KOPT-K1 (cell line): ENCODE results near the gene PLOD1.

Source experiments
- H3K27ac ChIP-seq: fragments of 200-600 bp; sonication (generic); 2 replicates; pipeline ENCODE4 v1.5.1; 2016; ENCODE audit warnings: antibody characterized with exemption, mild to moderate bottlenecking, low read depth, low read length; ENCODE audit not compliant: poor library complexity, severe bottlenecking
- H3K36me3 ChIP-seq: fragments of 200-600 bp; sonication (generic); 2 replicates; pipeline ENCODE4 v1.5.1; 2017; ENCODE audit warnings: antibody characterized with exemption, mild to moderate bottlenecking, low read length, moderate library complexity; ENCODE audit not compliant: insufficient read depth
- H3K9me3 ChIP-seq: fragments of 200-600 bp; sonication (generic); 2 replicates; pipeline ENCODE4 v1.5.1; 2017; ENCODE audit warnings: antibody characterized with exemption, low read length, mild to moderate bottlenecking; ENCODE audit not compliant: insufficient read depth, poor library complexity, severe bottlenecking

Gene PLOD1

GRCh38 chr1:11970441-11971185, 36.1 kb downstream of the PLOD1 start:
- H3K36me3 ChIP-seq, result peaks cover 20% of the 10 kb centered on the region; the same call in 1 of the 2 replicates
- H3K27ac ChIP-seq, result no peak overlapping the region
- H3K9me3 ChIP-seq, result no peaks in the 10 kb centered on the region

GRCh38 chr1:11977625-11978024, 43.1 kb downstream of the PLOD1 start:
- peaks cover 25% of the 10 kb centered on the region for H3K36me3 ChIP-seq
- H3K27ac ChIP-seq, result no peak overlapping the region
- no peaks in the 10 kb centered on the region for H3K9me3 ChIP-seq

- Histone ChIP-seq H3K27ac (no peak overlapping the region), H3K36me3 (peaks cover 32% of the 10 kb centered on the region), H3K9me3 (no peaks in the 10 kb centered on the region)
Observed at GRCh38 chr1:11978301-11978700, 43.8 kb downstream of the PLOD1 start.

- Histone ChIP-seq H3K9me3 (no peaks in the 10 kb centered on the region), H3K36me3 (peaks cover 38% of the 10 kb centered on the region), H3K27ac (peak overlapping the region; percentile 73)
Observed at GRCh38 chr1:11979028-11979850, 44.7 kb downstream of the PLOD1 start.

- peaks cover 39% of the 10 kb centered on the region for H3K36me3 ChIP-seq
Observed at GRCh38 chr1:11979851-11980675, 45.5 kb downstream of the PLOD1 start, which contains the start of gene MFN2. Gene MFN2, plus strand, starts transcription at chr1:11980444. Its CDS starts 8,725 bp downstream, at chr1:11989169.

GRCh38 chr1:11980676-11980972, 46.1 kb downstream of the PLOD1 start:
- peaks cover 40% of the 10 kb centered on the region for H3K36me3 ChIP-seq
- H3K9me3 ChIP-seq, result no peaks in the 10 kb centered on the region

More at GRCh38 chr1:11979851-11980675, 45.5 kb downstream of the PLOD1 start, which contains the start of gene MFN2:
- Histone ChIP-seq H3K27ac (peak within 1 kb of the TSS; percentile 73), H3K9me3 (no peaks in the 10 kb centered on the region)

GRCh38 chr1:11981378-11982009, 47.0 kb downstream of the PLOD1 start:
- Histone ChIP-seq H3K27ac (no peak overlapping the region), H3K9me3 (no peaks in the 10 kb centered on the region), H3K36me3 (peaks cover 49% of the 10 kb centered on the region)

More at GRCh38 chr1:11980676-11980972, 46.1 kb downstream of the PLOD1 start:
- peak overlapping the region; percentile 73 for H3K27ac ChIP-seq

- Histone ChIP-seq H3K36me3 (peaks cover 54% of the 10 kb centered on the region), H3K27ac (no peak overlapping the region)
Observed at GRCh38 chr1:11982010-11982392, 47.5 kb downstream of the PLOD1 start.

GRCh38 chr1:11984121-11984520, 49.6 kb downstream of the PLOD1 start:
- Histone ChIP-seq H3K36me3 (peaks cover 70% of the 10 kb centered on the region), H3K27ac (no peak overlapping the region), H3K9me3 (no peaks in the 10 kb centered on the region)

More at GRCh38 chr1:11982010-11982392, 47.5 kb downstream of the PLOD1 start:
- H3K9me3 ChIP-seq, result no peaks in the 10 kb centered on the region

- no peak overlapping the region for H3K27ac ChIP-seq
- no peaks in the 10 kb centered on the region for H3K9me3 ChIP-seq
- peaks cover 75% of the 10 kb centered on the region for H3K36me3 ChIP-seq
Observed at GRCh38 chr1:11984576-11984975, 50.1 kb downstream of the PLOD1 start.

- H3K36me3 ChIP-seq, result peaks cover 81% of the 10 kb centered on the region
- H3K9me3 ChIP-seq, result no peaks in the 10 kb centered on the region
- H3K27ac ChIP-seq, result no peak overlapping the region
Observed at GRCh38 chr1:11985171-11985570, 50.7 kb downstream of the PLOD1 start.

- H3K27ac ChIP-seq, result no peak overlapping the region
- H3K9me3 ChIP-seq, result no peaks in the 10 kb centered on the region
- H3K36me3 ChIP-seq, result peaks cover 88% of the 10 kb centered on the region
Observed at GRCh38 chr1:11985851-11986250, 51.3 kb downstream of the PLOD1 start.

- Histone ChIP-seq H3K9me3 (no peaks in the 10 kb centered on the region), H3K36me3 (peaks cover 90% of the 10 kb centered on the region), H3K27ac (no peak overlapping the region)
Observed at GRCh38 chr1:11989669-11990068, 55.2 kb downstream of the PLOD1 start.

- H3K36me3 ChIP-seq, result peaks cover 90% of the 10 kb centered on the region
- H3K27ac ChIP-seq, result no peak overlapping the region
- no peaks in the 10 kb centered on the region for H3K9me3 ChIP-seq
Observed at GRCh38 chr1:11990303-11991032, 56.0 kb downstream of the PLOD1 start.
